Small intestine (tissue), 7 donors: ENCODE data around the gene PPP1R36. TPM values are rescaled to one million over a fixed set of nuclear protein-coding genes. Genes with fewer than 3 reads are reported as not detected.
"Not testable (repeated sequence)": the region's sequence is repeated elsewhere in the genome, so short reads cannot be mapped to it uniquely, and the experiment has no call there.

Experiments used
- DNase-seq, 2 donors: peaks; one replicate each; pipeline versions ENCODE4 v3.0.0 to v3.0.0-alpha.2; 2013
- FAIRE-seq: peaks from 2 replicates; lab custom pipeline; 2012; peaks lifted over from hg19 to GRCh38; lab: Jason Lieb, UNC
- H3K27ac ChIP-seq, 3 donors: one replicate each; pipeline ENCODE4 v1.5.1; 2013; ENCODE audit warnings: low read length in 2 of 3, mild to moderate bottlenecking in 2 of 3, control low read depth in 1 of 3, inconsistent platforms in 1 of 3, low read depth in 1 of 3, moderate library complexity in 1 of 3
- H3K27me3 ChIP-seq, 3 donors: one replicate each; pipeline ENCODE4 v1.6.1; 2013; ENCODE audit warnings: low read length in 3 of 3, inconsistent platforms in 1 of 3; ENCODE audit not compliant: control insufficient read depth in 3 of 3, insufficient read depth in 3 of 3
- H3K36me3 ChIP-seq, 3 donors: one replicate each; pipeline ENCODE4 v1.6.1; 2013; ENCODE audit warnings: low read length in 3 of 3, inconsistent platforms in 1 of 3, low read depth in 1 of 3, mild to moderate bottlenecking in 1 of 3, moderate library complexity in 1 of 3; ENCODE audit not compliant: control insufficient read depth in 3 of 3, insufficient read depth in 2 of 3
- H3K4me1 ChIP-seq, 3 donors: one replicate each; pipeline ENCODE4 v1.6.1; 2013; ENCODE audit warnings: low read length in 2 of 3, inconsistent platforms in 1 of 3, low read depth in 1 of 3, mild to moderate bottlenecking in 1 of 3, moderate library complexity in 1 of 3; ENCODE audit not compliant: control insufficient read depth in 3 of 3, insufficient read depth in 2 of 3
- H3K4me3 ChIP-seq, 3 donors: one replicate each; pipeline ENCODE4 v1.5.1; 2013; ENCODE audit warnings: low read length in 3 of 3, control low read depth in 1 of 3, inconsistent platforms in 1 of 3, low read depth in 1 of 3, mild to moderate bottlenecking in 1 of 3, moderate library complexity in 1 of 3
- H3K9me3 ChIP-seq, 2 donors: one replicate each; pipeline ENCODE4 v1.6.1; 2013; ENCODE audit warnings: low read depth in 1 of 2, low read length in 1 of 2; ENCODE audit not compliant: control insufficient read depth in 2 of 2, insufficient read depth in 1 of 2
- WGBS, 3 donors: extraction: QIAGEN DNeasy Blood & Tissue Kit; methylation state at CpG; one replicate each; pipeline ENCODE4 v1.1.7; 2013; 5-methylcytosine and 5-hydroxymethylcytosine counted together
- polyA plus RNA-seq, 4 donors: library from polyadenylated mRNA; stranded (reverse) in 3 of 4; unstranded in 1 of 4; fragments of 200-250 nt in 3 of 4; fragments of 120-200 nt in 1 of 4; gene quantifications; one replicate each; pipeline versions ENCODE4 v1.2.1 to v1.2.3, GENCODE V29; 2013
- donor health status: healthy with polysubstance abuse.
- donor health status: control.
- donor health status: control.
- donor health status: Bipolar disorder and iron deficiency.
- donor health status: healthy.

PPP1R36 gene
- polyA plus RNA-seq, 4 donors = 1.6 to 7.8 (median 4.9) TPM

DNA sequence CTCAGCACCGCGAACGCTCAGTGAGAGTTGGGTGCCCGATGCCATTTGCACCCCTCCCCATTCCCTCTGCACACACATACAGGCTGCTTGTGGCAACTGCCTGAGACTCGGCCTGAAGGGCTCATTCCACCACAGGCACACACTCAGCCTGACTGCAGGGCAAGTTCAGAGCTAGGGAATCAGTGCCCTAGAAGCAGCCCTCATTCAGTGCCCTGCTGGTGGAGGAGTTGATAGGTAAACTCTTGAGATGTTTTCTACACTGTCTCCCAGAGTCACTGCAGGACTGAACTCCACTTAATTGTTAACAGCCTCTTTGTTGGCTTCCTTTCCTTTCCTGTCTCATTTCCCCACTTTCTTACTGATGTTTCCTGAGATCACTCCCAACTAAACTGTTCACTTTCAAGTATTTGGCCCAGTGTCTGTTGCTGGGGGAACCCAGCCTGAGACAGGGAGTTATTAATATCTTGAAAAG is 16.9 kb downstream of the PPP1R36 start:
- no peaks in the 10 kb centered on the region for H3K36me3 ChIP-seq
- no peaks in the 10 kb centered on the region for H3K27me3 ChIP-seq
- 75 to 93% (median 79%) methylated on average over 5 of the region's 5 CpGs for WGBS, 3 donors
- H3K4me1 ChIP-seq = no peaks in the 10 kb centered on the region
- no peak for FAIRE-seq
- H3K9me3 ChIP-seq = no peaks in the 10 kb centered on the region
- DNase-seq = no peak
- peak overlapping the region in 1 of 3 donors; percentile 0 for H3K27ac ChIP-seq
- no peak overlapping the region for H3K4me3 ChIP-seq

DNA sequence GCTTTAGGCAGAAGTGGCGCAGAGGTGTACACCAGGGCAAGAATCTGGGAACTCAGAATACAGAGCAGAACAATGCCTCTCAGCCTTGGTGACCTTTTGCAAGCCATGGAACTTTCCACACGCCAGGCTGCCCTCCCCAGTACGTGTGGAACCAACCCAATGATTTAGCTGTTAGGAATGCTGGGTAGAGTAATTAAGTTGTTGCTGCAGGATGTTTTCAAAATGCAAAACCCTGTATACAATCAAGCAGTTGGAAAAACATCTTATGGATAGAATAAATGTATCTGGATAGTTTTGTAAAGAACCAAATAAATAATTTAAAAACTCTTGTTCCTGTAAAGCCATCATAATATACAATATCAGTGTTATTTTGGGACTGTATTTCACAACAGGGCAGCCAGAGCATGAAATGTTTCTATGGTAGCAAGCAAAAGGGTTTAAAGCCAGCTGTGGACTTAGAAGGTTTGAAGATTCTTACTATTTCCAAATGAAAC is 19.4 kb downstream of the PPP1R36 start:
- no peaks in the 10 kb centered on the region for H3K4me1 ChIP-seq
- no peaks in the 10 kb centered on the region for H3K27me3 ChIP-seq
- H3K36me3 ChIP-seq = no peaks in the 10 kb centered on the region
- H3K27ac ChIP-seq = no peak overlapping the region
- DNase-seq (no peak), FAIRE-seq (no peak)
- no peaks in the 10 kb centered on the region for H3K9me3 ChIP-seq
- H3K4me3 ChIP-seq = no peak overlapping the region
- 52 to 73% (median 72%) methylated on average over 3 of the region's 3 CpGs for WGBS, 3 donors

DNA sequence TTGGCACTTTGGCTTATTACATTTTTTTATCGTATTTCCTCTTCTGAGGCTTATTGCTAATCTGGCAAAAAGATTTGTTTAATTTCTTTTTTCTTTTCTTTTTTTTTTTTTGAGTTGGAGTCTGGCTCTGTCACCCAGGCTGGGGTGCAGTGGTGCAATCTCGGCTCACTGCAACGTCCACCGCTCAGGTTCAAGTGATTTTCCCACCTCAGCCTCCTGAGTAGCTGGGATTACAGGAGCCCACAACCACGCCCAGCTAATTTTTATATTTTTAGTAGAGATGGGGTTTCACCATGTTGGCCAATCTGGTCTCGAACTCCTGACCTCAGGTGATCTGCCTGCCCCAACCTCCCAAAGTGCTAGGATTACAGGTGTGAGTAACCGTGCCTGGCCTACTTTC is 19.9 kb downstream of the PPP1R36 start:
- H3K27ac ChIP-seq = peak overlapping the region in 1 of 3 donors; percentile 14
- not testable (repeated sequence) for H3K4me3 ChIP-seq, FAIRE-seq, H3K27me3 ChIP-seq, H3K4me1 ChIP-seq, H3K36me3 ChIP-seq, DNase-seq, H3K9me3 ChIP-seq
- WGBS, 3 donors = 82 to 87% (median 82%) methylated on average over 7 of the region's 7 CpGs

DNA sequence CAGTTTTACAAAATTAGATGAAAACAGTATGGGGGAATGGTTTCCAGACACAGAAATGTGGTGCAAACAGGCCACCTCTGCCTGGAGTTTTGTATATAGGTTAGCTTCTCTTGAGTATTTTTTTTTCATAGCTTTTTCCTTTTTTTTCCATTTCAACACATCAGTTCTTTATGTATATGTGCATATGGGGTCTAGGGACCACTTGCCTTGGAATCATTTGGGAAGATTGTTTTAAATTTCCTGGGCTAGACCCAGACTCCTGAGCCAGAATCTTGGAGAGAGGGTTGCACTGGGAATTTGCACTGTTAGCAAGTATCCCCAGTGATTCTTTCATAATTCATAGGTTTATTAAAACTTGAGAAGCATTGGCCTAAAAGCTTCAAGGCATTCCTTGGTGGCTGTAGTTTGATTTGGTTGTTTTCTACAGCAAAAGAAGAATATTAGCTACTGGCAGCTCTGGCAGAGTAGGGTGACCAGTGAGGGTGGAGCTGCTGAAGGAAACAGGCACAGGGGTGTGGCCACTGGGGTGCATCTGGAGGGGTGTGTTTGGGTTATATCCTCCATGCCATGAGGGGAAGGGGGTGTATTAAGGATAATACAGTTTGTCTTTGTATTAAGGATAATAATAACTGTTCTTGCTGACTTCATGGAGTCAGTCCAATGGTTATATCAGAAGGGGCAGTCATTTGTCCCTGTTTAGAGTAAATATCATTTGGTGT is 22.8 kb downstream of the PPP1R36 start:
- no peak overlapping the region for H3K4me3 ChIP-seq
- FAIRE-seq (no peak), DNase-seq (no peak)
- no peaks in the 10 kb centered on the region for H3K27me3 ChIP-seq
- H3K4me1 ChIP-seq = no peaks in the 10 kb centered on the region
- H3K9me3 ChIP-seq = no peaks in the 10 kb centered on the region
- peak overlapping the region in 1 of 3 donors; percentile 38 for H3K27ac ChIP-seq
- H3K36me3 ChIP-seq = no peaks in the 10 kb centered on the region

DNA sequence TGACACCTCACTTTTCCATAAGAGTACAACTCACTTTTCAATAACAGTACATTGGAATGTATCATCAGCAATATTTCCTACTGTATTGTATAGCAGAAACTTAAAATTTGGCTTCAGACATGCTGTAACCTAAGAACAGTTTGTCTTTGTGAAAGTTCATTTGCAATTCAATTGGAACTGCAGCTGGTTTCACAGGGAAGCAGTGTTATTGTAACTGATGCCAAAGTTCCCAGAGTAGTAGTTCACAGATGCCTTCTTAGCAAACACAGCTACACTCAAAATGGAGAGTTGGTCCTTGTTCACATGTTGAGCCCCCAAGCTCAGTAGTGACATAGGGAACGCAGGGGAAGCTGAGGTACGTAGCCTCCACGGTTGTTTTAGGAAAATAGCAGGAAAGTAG is 23.3 kb downstream of the PPP1R36 start:
- Histone ChIP-seq H3K9me3 (no peaks in the 10 kb centered on the region), H3K27me3 (no peaks in the 10 kb centered on the region), H3K4me3 (no peak overlapping the region), H3K36me3 (no peaks in the 10 kb centered on the region), H3K4me1 (no peaks in the 10 kb centered on the region), H3K27ac (peak overlapping the region in 1 of 3 donors; percentile 29)
- 72 to 92% (median 88%) methylated on average over 3 of the region's 3 CpGs for WGBS, 3 donors
- FAIRE-seq (no peak), DNase-seq (no peak)

DNA sequence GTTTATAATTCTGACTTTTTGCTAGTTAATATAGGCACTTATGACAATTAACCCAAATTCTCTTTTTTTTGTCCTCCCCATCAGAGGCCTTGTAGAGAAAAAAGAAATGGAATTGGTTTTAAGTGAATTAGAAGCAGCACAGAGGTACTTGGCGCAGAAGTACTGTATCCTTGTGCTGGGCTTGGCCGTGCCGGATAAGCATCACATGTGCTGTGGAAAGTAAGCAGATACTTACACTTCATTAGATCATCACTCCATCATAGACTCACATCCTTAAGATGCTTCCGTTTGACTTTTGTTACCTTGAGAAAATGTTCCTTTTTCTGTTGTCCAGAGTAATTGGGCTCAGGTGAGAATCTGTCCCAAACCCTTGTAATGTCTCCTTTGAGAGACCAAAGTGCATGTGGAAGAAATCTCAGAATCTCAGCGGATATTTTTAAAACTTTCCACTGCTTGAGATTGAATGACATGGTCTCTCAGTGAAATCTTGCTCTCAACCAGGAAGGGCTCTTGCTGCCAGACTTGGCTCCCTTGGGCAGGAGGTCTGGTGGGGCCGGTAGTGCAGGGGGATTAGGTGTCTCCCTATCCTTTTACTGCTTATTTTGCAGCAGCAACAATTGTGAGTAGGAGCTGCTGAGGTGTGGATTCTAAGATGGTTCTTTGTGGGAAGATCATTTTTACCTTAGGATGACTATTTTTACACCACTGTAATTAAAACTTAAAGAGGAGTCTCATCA is 24.8 kb downstream of the PPP1R36 start:
- FAIRE-seq (no peak), DNase-seq (no peak)
- no peak overlapping the region for H3K4me3 ChIP-seq
- no peaks in the 10 kb centered on the region for H3K9me3 ChIP-seq
- no peaks in the 10 kb centered on the region for H3K27me3 ChIP-seq
- no peak overlapping the region for H3K27ac ChIP-seq
- WGBS, 3 donors = 91 to 92% (median 92%) methylated on average over 6 of the region's 6 CpGs
- H3K4me1 ChIP-seq = no peaks in the 10 kb centered on the region
- no peaks in the 10 kb centered on the region for H3K36me3 ChIP-seq

DNA sequence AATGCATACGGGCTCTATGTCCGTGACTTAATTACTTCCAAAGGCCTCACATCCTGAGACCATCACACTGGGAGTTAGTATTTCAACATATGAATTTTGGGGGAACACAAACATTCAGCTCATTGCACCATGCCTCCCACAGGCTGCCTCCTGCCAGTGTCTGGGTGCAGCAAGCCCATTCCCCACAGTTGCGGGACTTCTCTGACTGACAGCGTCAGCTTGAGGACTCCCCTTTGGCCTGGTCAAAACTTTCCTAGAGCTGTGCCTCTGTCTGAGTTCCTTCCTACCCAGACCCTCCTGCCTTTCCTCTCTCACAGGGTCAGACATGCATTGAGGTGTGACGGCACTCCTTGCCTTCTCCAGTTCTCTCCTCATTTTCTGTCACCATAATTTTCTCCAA is 27.4 kb downstream of the PPP1R36 start:
- H3K27me3 ChIP-seq = no peaks in the 10 kb centered on the region
- DNase-seq (no peak), FAIRE-seq (no peak)
- H3K4me1 ChIP-seq = peaks cover 0 to 3% (median 0%) of the 10 kb centered on the region in 3 donors
- H3K36me3 ChIP-seq = no peaks in the 10 kb centered on the region
- no peak overlapping the region for H3K4me3 ChIP-seq
- H3K27ac ChIP-seq = no peak overlapping the region
- 79 to 96% (median 84%) methylated on average over 5 of the region's 5 CpGs for WGBS, 3 donors
- H3K9me3 ChIP-seq = no peaks in the 10 kb centered on the region

DNA sequence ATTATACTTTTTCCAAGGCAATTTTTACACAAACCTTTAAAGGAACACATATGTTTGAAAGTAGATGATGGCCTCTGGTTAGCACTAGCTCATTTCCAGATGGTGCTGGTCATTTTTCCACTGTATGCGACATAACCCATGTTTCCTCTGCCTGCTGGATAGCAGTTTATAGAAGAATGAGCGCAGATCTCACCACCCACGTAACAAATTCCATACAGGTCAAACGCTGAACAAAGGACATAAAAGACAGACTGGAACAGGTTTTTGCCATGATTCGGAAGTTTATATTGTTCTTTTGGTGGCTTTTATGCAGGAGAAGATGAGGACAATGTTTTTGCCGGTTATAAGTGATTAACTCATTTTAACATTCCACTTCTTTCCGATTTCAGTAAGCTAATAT is 30.7 kb downstream of the PPP1R36 start:
- no peak for FAIRE-seq
- 77 to 85% (median 83%) methylated on average over 7 of the region's 7 CpGs for WGBS, 3 donors

More for the DNA sequence above, 30.7 kb downstream of the PPP1R36 start:
- H3K36me3 ChIP-seq = no peaks in the 10 kb centered on the region
- no peak overlapping the region for H3K27ac ChIP-seq
- no peak overlapping the region for H3K4me3 ChIP-seq
- peaks cover 0 to 3% (median 0%) of the 10 kb centered on the region in 3 donors for H3K4me1 ChIP-seq
- no peaks in the 10 kb centered on the region for H3K27me3 ChIP-seq
- H3K9me3 ChIP-seq = no peaks in the 10 kb centered on the region
- DNase-seq = no peak
